Measurements from ENCODE around the gene SFMBT2. TPM values are rescaled to one million over a fixed set of nuclear protein-coding genes. Genes with fewer than 3 reads are reported as not detected.
"Not testable (repeated sequence)": the region's sequence is repeated elsewhere in the genome, so short reads cannot be mapped to it uniquely, and the experiment has no call there.

Gene SFMBT2
- total RNA-seq, 1 donor from 2014 or later, result 9.1 TPM

- Mint-ChIP-seq H3K27me3 (peaks cover 57% of the 10 kb centered on the region), H3K4me1 (ENCODE audit: low read depth) (no peaks in the 10 kb centered on the region), H3K27ac (no peak overlapping the region), H3K36me3 (ENCODE audit: insufficient read depth) (no peaks in the 10 kb centered on the region), H3K4me3 (ENCODE audit: low read depth) (no peak overlapping the region), H3K9me3 (ENCODE audit: low read depth) (peaks cover 9% of the 10 kb centered on the region)
- DNase-seq (ENCODE audit: low spot score, unreplicated experiment), result no peak
- TF ChIP-seq CTCF (IDR thresholded peaks at IDR 0.05; ENCODE audit: unreplicated experiment), result no peak
These were observed 92.9 kb downstream of the SFMBT2 start for GRCh38 chr10:7317786-7318446.

- Mint-ChIP-seq H3K4me1 (ENCODE audit: low read depth) (peaks cover 2% of the 10 kb centered on the region), H3K36me3 (ENCODE audit: insufficient read depth) (no peaks in the 10 kb centered on the region)
These were observed 94.0 kb downstream of the SFMBT2 start for GRCh38 chr10:7316839-7317238.

GRCh38 chr10:7315906-7316305 is 94.9 kb downstream of the SFMBT2 start:
- Mint-ChIP-seq H3K9me3 (ENCODE audit: low read depth) (no peaks in the 10 kb centered on the region), H3K36me3 (ENCODE audit: insufficient read depth) (no peaks in the 10 kb centered on the region), H3K4me3 (ENCODE audit: low read depth) (no peak overlapping the region), H3K27ac (no peak overlapping the region), H3K27me3 (peaks cover 60% of the 10 kb centered on the region), H3K4me1 (ENCODE audit: low read depth) (peaks cover 11% of the 10 kb centered on the region)
- no peak for DNase-seq (ENCODE audit: low spot score, unreplicated experiment)
- TF ChIP-seq CTCF (IDR thresholded peaks at IDR 0.05; ENCODE audit: unreplicated experiment), result no peak

More at GRCh38 chr10:7316839-7317238, 94.0 kb downstream of the SFMBT2 start:
- Mint-ChIP-seq H3K27me3 (peaks cover 60% of the 10 kb centered on the region), H3K4me3 (ENCODE audit: low read depth) (no peak overlapping the region), H3K9me3 (ENCODE audit: low read depth) (no peaks in the 10 kb centered on the region), H3K27ac (no peak overlapping the region)
- no peak for DNase-seq (ENCODE audit: low spot score, unreplicated experiment)
- no peak for TF ChIP-seq CTCF (IDR thresholded peaks at IDR 0.05; ENCODE audit: unreplicated experiment)

- no peak overlapping the region for H3K27ac Mint-ChIP-seq
- peaks cover 13% of the 10 kb centered on the region for H3K4me1 Mint-ChIP-seq (ENCODE audit: low read depth)
- H3K36me3 Mint-ChIP-seq (ENCODE audit: insufficient read depth), result no peaks in the 10 kb centered on the region
- H3K4me3 Mint-ChIP-seq (ENCODE audit: low read depth), result no peak overlapping the region
- no peak for DNase-seq (ENCODE audit: low spot score, unreplicated experiment)
- no peak for TF ChIP-seq CTCF (IDR thresholded peaks at IDR 0.05; ENCODE audit: unreplicated experiment)
- H3K27me3 Mint-ChIP-seq, result peaks cover 49% of the 10 kb centered on the region
- H3K9me3 Mint-ChIP-seq (ENCODE audit: low read depth), result no peaks in the 10 kb centered on the region
These were observed 96.7 kb downstream of the SFMBT2 start for GRCh38 chr10:7314170-7314569.

- peaks cover 42% of the 10 kb centered on the region for H3K27me3 Mint-ChIP-seq
- H3K4me1 Mint-ChIP-seq (ENCODE audit: low read depth), result peaks cover 23% of the 10 kb centered on the region
- H3K4me3 Mint-ChIP-seq (ENCODE audit: low read depth), result no peak overlapping the region
- peaks cover under 1% of the 10 kb centered on the region for H3K36me3 Mint-ChIP-seq (ENCODE audit: insufficient read depth)
- no peak for TF ChIP-seq CTCF (IDR thresholded peaks at IDR 0.05; ENCODE audit: unreplicated experiment)
- no peak overlapping the region for H3K27ac Mint-ChIP-seq
- H3K9me3 Mint-ChIP-seq (ENCODE audit: low read depth), result peaks cover 4% of the 10 kb centered on the region
- DNase-seq (ENCODE audit: low spot score, unreplicated experiment), result no peak
These were observed 98.4 kb downstream of the SFMBT2 start for GRCh38 chr10:7312488-7312857.

GRCh38 chr10:7311850-7312487 is 98.9 kb downstream of the SFMBT2 start:
- H3K4me3 Mint-ChIP-seq (ENCODE audit: low read depth); H3K9me3 Mint-ChIP-seq (ENCODE audit: low read depth); H3K27ac Mint-ChIP-seq; DNase-seq (ENCODE audit: low spot score, unreplicated experiment); H3K36me3 Mint-ChIP-seq (ENCODE audit: insufficient read depth): not testable (repeated sequence)
- Mint-ChIP-seq H3K4me1 (ENCODE audit: low read depth) (peaks cover 23% of the 10 kb centered on the region), H3K27me3 (peaks cover 42% of the 10 kb centered on the region)
